ENCODE measurements around the gene OPN1SW. TPM values are rescaled to one million over a fixed set of nuclear protein-coding genes. Genes with fewer than 3 reads are reported as not detected.

Gene OPN1SW
- total and polyA plus RNA-seq, 9 of the 15 experiments (the other 6 are each of a cell fraction or from before 2014, with no cell fraction given), result 0.84 to 1.0 TPM; not detected in 7

GRCh38 chr7:128739990-128740682 lies 35.5 kb downstream of the OPN1SW start:
- Histone ChIP-seq H3K9ac (ENCODE audit: insufficient read depth in 1 of 2, low read depth in 2 of 2, low read length in 2 of 2) (peak overlapping the region; percentile 97 to 98), H3K36me3 (ENCODE audit: control insufficient read depth, insufficient read depth, low read length) (peaks cover 48% of the 10 kb centered on the region), H3K4me1 (replicated peaks in 1 of 2; ENCODE audit: control insufficient read depth in 2 of 2, insufficient read depth in 2 of 2, low read length in 2 of 2) (peaks cover 19 to 56% of the 10 kb centered on the region in 2 experiments), H3K9me3 (replicated peaks; ENCODE audit: control insufficient read depth, insufficient read depth, low read depth, low read length) (no peaks in the 10 kb centered on the region), H3K79me2 (ENCODE audit: control insufficient read depth, insufficient read depth, low read length) (peaks cover 68% of the 10 kb centered on the region), H4K20me1 (replicated peaks; ENCODE audit: control insufficient read depth, insufficient read depth, low read length) (peaks cover 56% of the 10 kb centered on the region), H2AFZ (ENCODE audit: low read depth, low read length) (peak overlapping the region; percentile 69; the same call in 1 of the 2 replicates), H3K4me3 (peak overlapping the region; percentile 86), H3K27me3 (ENCODE audit: control insufficient read depth in 2 of 2, insufficient read depth in 2 of 2, low read length in 2 of 2) (no peaks in the 10 kb centered on the region), H3K9me1 (ENCODE audit: control insufficient read depth, insufficient read depth, low read length) (peaks cover 5% of the 10 kb centered on the region), H3K4me2 (ENCODE audit: insufficient read depth, low read length) (peak overlapping the region; percentile 98), H3K27ac (ENCODE audit: extremely low read depth, low read depth, low read length) (peak overlapping the region; percentile 90)
- in situ Hi-C loops (cut with MboI) (no loop called here), intact Hi-C loops (cut with micrococcal nuclease) (loop anchor here (1.0 to 5.0 kb wide), 4 partner anchors 43 to 1287 kb away; partner anchors contain the start of gene ATP6V1F)
- DNase-seq (ENCODE audit: extremely low read depth in 1 of 4, low spot score in 3 of 4) (no peak), FAIRE-seq (no peak), ATAC-seq (no peak)
- under 1% methylated on average over 13 of the region's 13 CpGs for WGBS (ENCODE audit: insufficient coverage, low coverage, missing lambda C conversion rate)
- BruUV-seq (replicated peaks), result no TSS peak
- ChIA-PET CTCF (ENCODE audit: low intra/inter-chr PET ratio) (no interaction called here), POLR2A (interaction anchor here (0.6 to 10.5 kb wide), 29 partner anchors 8 to 415 kb away, joined by 3 to 242 read pairs (median 7); partner anchors contain the start of genes ATP6V1F, CCDC136, METTL2B and OPN1SW)
- TF ChIP-seq GTF2E2 (tag; IDR thresholded peaks at IDR 0.05) (peak; percentile 40; the same call in 1 of the 2 replicates), ARID3A (IDR thresholded peaks at IDR 0.05; ENCODE audit: borderline replicate concordance, low read depth, low read length) (no peak; the same call in 1 of the 2 replicates), AFF1 (IDR thresholded peaks at IDR 0.05; ENCODE audit: low read depth in 1 of 2, partially characterized antibody in 2 of 2) (peak in 1 of 2 experiments; percentile 14), ZNF143 (CRISPR knock-in tag; IDR thresholded peaks at IDR 0.05) (no peak), NRF1 (conservative IDR thresholded peaks at IDR 0.05 in 1 of 2, IDR thresholded peaks at IDR 0.05 in 1 of 2) (peak in 1 of 2 experiments; percentile 6; a peak in 1 of 4 replicates), SRF (CRISPR knock-in tag; IDR thresholded peaks at IDR 0.05) (0 out of 4 replicates have a peak, but pooled peaks of 1 of the 2 experiments have one; percentile 13), MXI1 (IDR thresholded peaks at IDR 0.05; ENCODE audit: low read depth, low read length) (0 out of 2 replicates have a peak, but pooled peaks have one; percentile 25), POU5F1 (IDR thresholded peaks at IDR 0.05; ENCODE audit: borderline replicate concordance, low read depth, low read length, partially characterized antibody) (no peak), E4F1 (CRISPR knock-in tag; IDR thresholded peaks at IDR 0.05; ENCODE audit: borderline replicate concordance) (0 out of 2 replicates have a peak, but pooled peaks have one; percentile 44), TCF15 (CRISPR knock-in tag; IDR thresholded peaks at IDR 0.05) (no peak)

Data from K562 (cell line).